Tibial nerve (tissue), 4 donors: ENCODE measurements around the gene SLC39A9.

Source experiments
- EP300 ChIP-seq, 2 donors: sonication (generic); formaldehyde crosslinking; IDR thresholded peaks; one replicate each; pipeline ENCODE4 v1.6.1; 2017; ENCODE audit warnings: antibody characterized with exemption in 2 of 2, mild to moderate bottlenecking in 1 of 2
- POLR2A ChIP-seq, 2 donors: fragments of 450-650 bp; IDR thresholded peaks; one replicate each; pipeline ENCODE4 v1.6.1; 2017; ENCODE audit warnings: antibody characterized with exemption in 2 of 2, mild to moderate bottlenecking in 2 of 2, moderate library complexity in 2 of 2
- TF ChIP-seq, protein P1 (sequence below), 5 experiments: fragments of 200-600 bp in 3 of 5; fragments of 450-650 bp in 2 of 5; sonication (generic) in 3 of 5; IDR thresholded peaks; one replicate each; pipeline ENCODE4 v1.5.1; 2016 to 2019; ENCODE audit warnings: antibody characterized with exemption in 5 of 5, mild to moderate bottlenecking in 3 of 5, moderate library complexity in 2 of 5

DNA sequence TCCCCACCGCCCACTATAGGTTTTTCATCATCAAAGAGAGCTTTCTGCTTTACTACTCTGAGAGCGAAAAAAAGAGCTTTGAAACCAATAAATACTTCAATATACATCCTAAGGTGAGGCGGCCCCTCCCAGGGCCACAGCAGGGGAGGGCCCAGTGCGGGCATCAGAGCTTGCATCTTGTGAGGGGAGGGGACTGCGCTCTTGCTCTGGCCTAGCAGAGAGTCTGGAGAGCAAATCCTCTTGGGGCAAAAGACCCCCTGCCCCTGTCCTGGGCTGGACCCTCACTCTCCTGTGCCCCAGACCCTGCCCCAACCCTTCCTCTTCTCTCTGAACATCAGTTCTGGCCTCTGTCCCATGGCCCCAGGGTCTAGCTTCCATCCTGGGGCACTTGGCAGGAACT is 101.6 kb downstream of the SLC39A9 start:
- TF ChIP-seq, protein P1, sequence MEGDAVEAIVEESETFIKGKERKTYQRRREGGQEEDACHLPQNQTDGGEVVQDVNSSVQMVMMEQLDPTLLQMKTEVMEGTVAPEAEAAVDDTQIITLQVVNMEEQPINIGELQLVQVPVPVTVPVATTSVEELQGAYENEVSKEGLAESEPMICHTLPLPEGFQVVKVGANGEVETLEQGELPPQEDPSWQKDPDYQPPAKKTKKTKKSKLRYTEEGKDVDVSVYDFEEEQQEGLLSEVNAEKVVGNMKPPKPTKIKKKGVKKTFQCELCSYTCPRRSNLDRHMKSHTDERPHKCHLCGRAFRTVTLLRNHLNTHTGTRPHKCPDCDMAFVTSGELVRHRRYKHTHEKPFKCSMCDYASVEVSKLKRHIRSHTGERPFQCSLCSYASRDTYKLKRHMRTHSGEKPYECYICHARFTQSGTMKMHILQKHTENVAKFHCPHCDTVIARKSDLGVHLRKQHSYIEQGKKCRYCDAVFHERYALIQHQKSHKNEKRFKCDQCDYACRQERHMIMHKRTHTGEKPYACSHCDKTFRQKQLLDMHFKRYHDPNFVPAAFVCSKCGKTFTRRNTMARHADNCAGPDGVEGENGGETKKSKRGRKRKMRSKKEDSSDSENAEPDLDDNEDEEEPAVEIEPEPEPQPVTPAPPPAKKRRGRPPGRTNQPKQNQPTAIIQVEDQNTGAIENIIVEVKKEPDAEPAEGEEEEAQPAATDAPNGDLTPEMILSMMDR (IDR thresholded peaks at IDR 0.05), result no peak
- TF ChIP-seq POLR2A (IDR thresholded peaks at IDR 0.05) (no peak), EP300 (IDR thresholded peaks at IDR 0.05) (no peak)
